ENCODE results near the gene TRRAP.

DNA sequence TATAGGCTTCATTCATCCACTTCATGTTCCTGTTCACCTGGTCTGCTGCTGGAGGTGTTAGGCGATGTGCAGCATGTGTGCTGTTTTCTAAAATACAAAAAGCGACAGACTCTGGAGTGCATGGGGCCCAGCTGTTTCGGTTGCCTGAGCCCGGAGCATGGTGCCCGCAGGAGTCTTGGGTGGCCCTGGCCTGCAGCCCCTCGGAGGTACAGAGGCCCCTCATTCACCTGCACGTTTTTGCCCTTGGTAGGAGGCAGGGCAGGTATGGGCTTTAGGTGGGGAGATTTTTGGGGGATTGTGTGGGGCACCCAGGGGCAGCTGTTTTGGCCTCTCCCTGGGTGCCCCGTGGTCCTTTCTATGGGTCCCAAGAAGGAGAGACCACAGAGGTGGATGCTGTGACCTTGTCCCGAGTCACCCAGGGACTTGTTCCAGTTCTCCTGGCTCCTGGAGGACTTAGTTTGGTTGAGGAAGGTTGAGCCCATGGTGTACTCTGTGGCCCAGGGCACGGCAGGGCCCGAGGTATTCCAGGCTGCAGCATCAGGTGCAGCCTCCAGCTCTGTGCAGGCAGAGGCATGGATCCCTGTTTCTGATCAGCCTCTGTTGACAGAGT is 130.7 kb downstream of the TRRAP start:
- TF ChIP-seq POLR2A (IDR thresholded peaks at IDR 0.05), result no peak
- TF ChIP-seq CTCF (IDR thresholded peaks at IDR 0.05 in 4 of 5, conservative IDR thresholded peaks at IDR 0.05 in 1 of 5), result no peak
